ENCODE results near the gene ARPC1B. TPM values are rescaled to one million over a fixed set of nuclear protein-coding genes. Genes with fewer than 3 reads are reported as not detected.
A peak's percentile ranks its signal among the peaks of the same experiment; 100 is the strongest.

The ARPC1B gene
- total and polyA plus RNA-seq, 10 donors, result 302 to 758 (median 418) TPM

DNA sequence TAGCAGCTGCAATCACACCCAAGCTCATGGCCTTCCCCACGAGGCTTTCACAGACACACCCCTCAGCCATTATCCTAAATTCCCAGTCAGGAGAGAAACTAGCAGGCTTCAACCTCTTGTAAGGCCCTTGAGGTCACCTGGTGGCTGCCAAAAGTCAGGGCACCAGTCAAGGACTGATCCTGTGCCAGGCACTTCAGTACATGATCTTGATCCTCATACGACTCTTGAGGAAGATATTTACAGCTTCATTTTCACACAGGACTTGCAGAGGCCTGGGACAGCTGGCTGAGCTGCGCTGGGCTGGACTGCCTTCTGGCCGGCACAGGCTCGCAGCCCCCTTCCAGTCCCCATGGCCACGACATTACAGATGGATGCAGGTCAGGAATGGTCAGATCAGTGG, 25.1 kb downstream of the ARPC1B start:
- no peaks in the 10 kb centered on the region for H3K9me3 ChIP-seq
- intact Hi-C loops (cut with DNase I; ENCODE audit: low total_unique reads), result no loop called here
- WGBS, 5 donors, result 72 to 89% (median 81%) methylated on average over 6 of the region's 6 CpGs
- peak overlapping the region in 4 of 8 donors; percentile 7 to 60 (median 19) for H3K27ac ChIP-seq
- H3K36me3 ChIP-seq, result peaks cover 0 to 100% (median 97%) of the 10 kb centered on the region in 6 donors
- H3K27me3 ChIP-seq (replicated peaks in 1 of 7), result no peaks in the 10 kb centered on the region
- TF ChIP-seq POLR2AphosphoS5 (IDR thresholded peaks at IDR 0.05), result peak in 2 of 3 donors; percentile 4 to 80
- TF ChIP-seq, protein P1, sequence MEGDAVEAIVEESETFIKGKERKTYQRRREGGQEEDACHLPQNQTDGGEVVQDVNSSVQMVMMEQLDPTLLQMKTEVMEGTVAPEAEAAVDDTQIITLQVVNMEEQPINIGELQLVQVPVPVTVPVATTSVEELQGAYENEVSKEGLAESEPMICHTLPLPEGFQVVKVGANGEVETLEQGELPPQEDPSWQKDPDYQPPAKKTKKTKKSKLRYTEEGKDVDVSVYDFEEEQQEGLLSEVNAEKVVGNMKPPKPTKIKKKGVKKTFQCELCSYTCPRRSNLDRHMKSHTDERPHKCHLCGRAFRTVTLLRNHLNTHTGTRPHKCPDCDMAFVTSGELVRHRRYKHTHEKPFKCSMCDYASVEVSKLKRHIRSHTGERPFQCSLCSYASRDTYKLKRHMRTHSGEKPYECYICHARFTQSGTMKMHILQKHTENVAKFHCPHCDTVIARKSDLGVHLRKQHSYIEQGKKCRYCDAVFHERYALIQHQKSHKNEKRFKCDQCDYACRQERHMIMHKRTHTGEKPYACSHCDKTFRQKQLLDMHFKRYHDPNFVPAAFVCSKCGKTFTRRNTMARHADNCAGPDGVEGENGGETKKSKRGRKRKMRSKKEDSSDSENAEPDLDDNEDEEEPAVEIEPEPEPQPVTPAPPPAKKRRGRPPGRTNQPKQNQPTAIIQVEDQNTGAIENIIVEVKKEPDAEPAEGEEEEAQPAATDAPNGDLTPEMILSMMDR (IDR thresholded peaks at IDR 0.05 in 8 of 11, conservative IDR thresholded peaks at IDR 0.05 in 3 of 11), result no peak
- H3K4me3 ChIP-seq, result no peak overlapping the region
- no peak for DNase-seq
- peaks cover 0 to 30% (median 0%) of the 10 kb centered on the region in 6 donors for H3K4me1 ChIP-seq

DNA sequence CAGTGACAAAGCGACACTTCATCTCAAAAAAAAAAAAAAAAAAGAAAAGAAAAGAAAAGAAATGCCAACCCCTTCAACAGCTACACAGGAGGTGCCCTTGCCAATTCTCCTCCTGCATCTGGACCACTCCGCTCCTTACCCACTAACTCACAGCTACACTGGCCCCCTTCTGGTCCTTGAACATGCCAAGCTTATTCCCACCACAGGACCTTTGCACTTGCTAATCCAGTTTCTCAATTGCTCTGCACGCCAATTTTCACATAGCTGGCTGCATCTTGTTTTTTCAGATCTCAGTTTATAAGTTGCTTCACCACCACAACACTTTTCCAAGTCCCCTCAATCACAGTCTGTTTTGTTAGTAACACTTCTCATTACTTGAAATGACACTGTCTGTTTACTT, 28.3 kb downstream of the ARPC1B start:
- Histone ChIP-seq H3K27ac (no peak overlapping the region), H3K9me3 (no peaks in the 10 kb centered on the region), H3K27me3 (replicated peaks in 1 of 7) (no peaks in the 10 kb centered on the region), H3K4me1 (peaks cover 18 to 45% (median 32%) of the 10 kb centered on the region in 6 donors), H3K4me3 (no peak overlapping the region), H3K36me3 (peaks cover 0 to 77% (median 70%) of the 10 kb centered on the region in 6 donors)
- TF ChIP-seq, protein P1 (IDR thresholded peaks at IDR 0.05 in 8 of 11, conservative IDR thresholded peaks at IDR 0.05 in 3 of 11), result no peak
- TF ChIP-seq POLR2A (IDR thresholded peaks at IDR 0.05), result no peak
- no peak for TF ChIP-seq POLR2AphosphoS5 (IDR thresholded peaks at IDR 0.05)
- intact Hi-C loops (cut with DNase I; ENCODE audit: low total_unique reads), result no loop called here
- DNase-seq, result no peak
- WGBS, 5 donors, result 94 to 98% (median 96%) methylated on average over 3 of the region's 3 CpGs

DNA sequence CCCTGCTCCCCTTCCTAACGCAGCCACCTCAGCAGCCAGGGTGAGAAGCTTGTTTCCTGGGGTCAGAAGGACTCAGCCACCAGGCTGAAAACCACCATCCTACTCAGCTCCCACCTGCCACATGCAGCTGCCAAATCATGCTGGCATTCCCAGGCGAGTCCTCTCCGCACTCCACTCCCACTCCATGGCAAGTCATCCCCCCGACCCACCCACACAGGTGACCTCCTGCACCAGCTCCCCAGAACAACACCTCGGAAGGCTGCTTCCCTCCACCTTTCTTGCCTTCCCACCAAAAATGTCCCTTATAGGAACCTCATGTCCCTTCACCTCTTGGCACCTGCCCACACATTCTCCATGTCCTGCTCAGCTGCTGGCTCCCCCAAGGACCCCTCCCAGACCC, 29.2 kb downstream of the ARPC1B start:
- intact Hi-C loops (cut with DNase I; ENCODE audit: low total_unique reads), result no loop called here
- 91 to 98% (median 93%) methylated on average over 5 of the region's 5 CpGs for WGBS, 5 donors
- Histone ChIP-seq H3K4me1 (peaks cover 18 to 48% (median 35%) of the 10 kb centered on the region in 6 donors), H3K9me3 (no peaks in the 10 kb centered on the region), H3K4me3 (no peak overlapping the region), H3K36me3 (peaks cover 0 to 67% (median 61%) of the 10 kb centered on the region in 6 donors), H3K27ac (peak overlapping the region in 1 of 8 donors; percentile 59), H3K27me3 (replicated peaks in 1 of 7) (no peaks in the 10 kb centered on the region)
- no peak for DNase-seq
- TF ChIP-seq, protein P1 (IDR thresholded peaks at IDR 0.05 in 8 of 11, conservative IDR thresholded peaks at IDR 0.05 in 3 of 11), result no peak
- peak in 1 of 3 donors; percentile 34 for TF ChIP-seq POLR2AphosphoS5 (IDR thresholded peaks at IDR 0.05)
- TF ChIP-seq POLR2A (IDR thresholded peaks at IDR 0.05), result no peak

DNA sequence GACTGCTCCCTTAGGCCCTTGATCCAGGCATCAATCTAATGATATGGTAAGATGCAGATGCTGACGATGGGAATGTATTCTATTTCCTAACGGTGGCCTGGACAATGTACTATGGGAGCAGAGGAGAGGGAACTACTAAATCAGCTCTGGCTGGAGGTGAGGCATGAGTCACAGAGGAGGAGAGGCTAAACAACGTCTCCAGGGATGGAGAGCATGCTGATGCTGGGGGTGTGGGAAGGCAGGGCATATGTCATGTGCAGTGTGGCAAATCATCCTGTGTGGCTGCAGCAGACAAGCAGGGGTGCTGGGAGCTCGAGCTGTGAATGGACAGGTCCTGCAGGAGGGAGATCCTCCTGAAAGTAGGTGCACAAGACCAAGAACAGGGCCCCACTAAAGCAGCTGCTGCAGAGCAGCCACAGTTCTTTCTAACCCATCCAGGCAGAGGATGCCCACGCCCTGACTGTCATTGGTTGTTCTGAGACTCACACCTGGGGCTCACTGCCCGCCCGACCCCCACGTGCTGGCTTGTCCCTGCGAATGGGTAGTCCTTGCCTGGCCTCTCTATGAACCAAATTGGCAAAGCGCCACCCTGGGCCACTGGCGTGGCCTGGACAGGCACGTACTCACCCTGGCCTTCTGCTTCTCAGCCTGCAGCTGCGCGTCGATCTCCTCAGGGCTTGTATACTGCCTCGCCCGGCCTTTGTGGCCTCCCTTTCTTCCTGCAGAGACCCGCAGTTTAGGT, 29.9 kb downstream of the ARPC1B start:
- DNase-seq, result no peak
- Histone ChIP-seq H3K27me3 (replicated peaks in 1 of 7) (no peaks in the 10 kb centered on the region), H3K4me1 (peaks cover 18 to 50% (median 36%) of the 10 kb centered on the region in 6 donors), H3K36me3 (peaks cover 0 to 61% (median 55%) of the 10 kb centered on the region in 6 donors), H3K27ac (peak overlapping the region in 1 of 8 donors; percentile 59), H3K4me3 (no peak overlapping the region), H3K9me3 (no peaks in the 10 kb centered on the region)
- intact Hi-C loops (cut with DNase I; ENCODE audit: low total_unique reads), result no loop called here
- TF ChIP-seq, protein P1 (IDR thresholded peaks at IDR 0.05 in 8 of 11, conservative IDR thresholded peaks at IDR 0.05 in 3 of 11), result no peak
- peak in 1 of 3 donors; percentile 47 for TF ChIP-seq POLR2AphosphoS5 (IDR thresholded peaks at IDR 0.05)
- WGBS, 5 donors, result 86 to 91% (median 87%) methylated on average over 13 to 18 of the region's 18 CpGs
